ENCODE data around the gene RAB10. TPM values are rescaled to one million over a fixed set of nuclear protein-coding genes. Genes with fewer than 3 reads are reported as not detected.
A peak's percentile ranks its signal among the peaks of the same experiment; 100 is the strongest.

The RAB10 gene
- total RNA-seq, 1 experiment from 2014 or later, result 130 TPM

GRCh38 chr2:26058390-26058789 is 24.5 kb downstream of the RAB10 start:
- no peak overlapping the region for H3K9ac ChIP-seq (ENCODE audit: extremely low read depth, insufficient read length, low read length)
- TF ChIP-seq CTCF (conservative IDR thresholded peaks at IDR 0.05), result no peak
- Mint-ChIP-seq H3K36me3 (ENCODE audit: insufficient read depth in 1 of 3, low read depth in 3 of 3) (peaks cover 0 to 23% (median 18%) of the 10 kb centered on the region in 3 experiments; a peak in 4 of 7 replicates), H3K27ac (peak overlapping the region in 2 of 3 experiments; percentile 20 to 33; a peak in 6 of 7 replicates), H3K27me3 (ENCODE audit: low read depth) (no peaks in the 10 kb centered on the region), H3K4me1 (peaks cover 11% of the 10 kb centered on the region in 2 experiments; a peak in 3 of 4 replicates), H3K4me3 (no peak overlapping the region), H3K9me3 (no peaks in the 10 kb centered on the region)
- no peak overlapping the region for H3T11ph ChIP-seq (ENCODE audit: low read length)
- no peaks in the 10 kb centered on the region for H3K27me3 ChIP-seq (ENCODE audit: insufficient read depth, low read length)
- no peak overlapping the region for H3K27ac ChIP-seq (ENCODE audit: insufficient read length, low read depth, low read length)
- no CpG with 5 or more reads among the region's 4 CpGs for WGBS (ENCODE audit: extremely low coverage, insufficient read length, low lambda C conversion rate)
- no peak overlapping the region for H2AK5ac ChIP-seq (ENCODE audit: insufficient read length, low read length)
- H2BK12ac ChIP-seq (ENCODE audit: insufficient read length, low read depth, low read length), result no peak overlapping the region
- no peaks in the 10 kb centered on the region; the same call in 1 of the 2 replicates for H3K4me1 ChIP-seq (ENCODE audit: insufficient read depth, low read length)
- H4K91ac ChIP-seq (ENCODE audit: insufficient read length, low read depth, low read length), result no peak overlapping the region
- no peak overlapping the region for H2BK15ac ChIP-seq (ENCODE audit: low read depth, low read length)
- H2BK20ac ChIP-seq (ENCODE audit: low read depth, low read length, poor library complexity, severe bottlenecking), result no peak overlapping the region
- H3K18ac ChIP-seq (ENCODE audit: insufficient read length, low read depth, low read length), result no peak overlapping the region
- no peak overlapping the region for H2BK5ac ChIP-seq (ENCODE audit: insufficient read length, low read length)
- H3K23me2 ChIP-seq (ENCODE audit: insufficient read length, low read depth, low read length, poor library complexity, severe bottlenecking), result no peaks in the 10 kb centered on the region
- DNase-seq, result no peak
- H3K4ac ChIP-seq (ENCODE audit: low read depth, low read length), result no peak overlapping the region
- H4K20me1 ChIP-seq (ENCODE audit: control insufficient read depth, insufficient read depth, insufficient read length), result no peaks in the 10 kb centered on the region
- H3K79me2 ChIP-seq (ENCODE audit: insufficient read depth, low read length), result peaks cover 29% of the 10 kb centered on the region; the same call in 1 of the 2 replicates
- no peak overlapping the region for H3K56ac ChIP-seq (ENCODE audit: insufficient read length, low read depth, low read length)
- H3K4me2 ChIP-seq (ENCODE audit: insufficient read depth, insufficient read length, low read length), result no peak overlapping the region
- H4K5ac ChIP-seq (ENCODE audit: insufficient read length, low read depth, low read length), result no peak overlapping the region
- peaks cover 12% of the 10 kb centered on the region for H3K79me1 ChIP-seq (ENCODE audit: insufficient read depth, low read depth, low read length, poor library complexity, severe bottlenecking)
- H3K23ac ChIP-seq (ENCODE audit: insufficient read length, low read depth, low read length), result no peak overlapping the region
- H2AFZ ChIP-seq (ENCODE audit: low read length), result no peak overlapping the region
- no peak overlapping the region for H2BK120ac ChIP-seq (ENCODE audit: low read depth, low read length, poor library complexity, severe bottlenecking)
- H3K14ac ChIP-seq (ENCODE audit: insufficient read depth, low read length), result no peak overlapping the region
- no peak overlapping the region for H4K8ac ChIP-seq (replicated peaks; ENCODE audit: insufficient read length, low read depth, low read length)
- H3K9me3 ChIP-seq (ENCODE audit: control insufficient read depth, low read depth, low read length), result no peaks in the 10 kb centered on the region

Measured in H9 (cell line).